ENCODE results near the gene BICRAL.
A peak's percentile ranks its signal among the peaks of the same experiment; 100 is the strongest.

Gene BICRAL, protein sequence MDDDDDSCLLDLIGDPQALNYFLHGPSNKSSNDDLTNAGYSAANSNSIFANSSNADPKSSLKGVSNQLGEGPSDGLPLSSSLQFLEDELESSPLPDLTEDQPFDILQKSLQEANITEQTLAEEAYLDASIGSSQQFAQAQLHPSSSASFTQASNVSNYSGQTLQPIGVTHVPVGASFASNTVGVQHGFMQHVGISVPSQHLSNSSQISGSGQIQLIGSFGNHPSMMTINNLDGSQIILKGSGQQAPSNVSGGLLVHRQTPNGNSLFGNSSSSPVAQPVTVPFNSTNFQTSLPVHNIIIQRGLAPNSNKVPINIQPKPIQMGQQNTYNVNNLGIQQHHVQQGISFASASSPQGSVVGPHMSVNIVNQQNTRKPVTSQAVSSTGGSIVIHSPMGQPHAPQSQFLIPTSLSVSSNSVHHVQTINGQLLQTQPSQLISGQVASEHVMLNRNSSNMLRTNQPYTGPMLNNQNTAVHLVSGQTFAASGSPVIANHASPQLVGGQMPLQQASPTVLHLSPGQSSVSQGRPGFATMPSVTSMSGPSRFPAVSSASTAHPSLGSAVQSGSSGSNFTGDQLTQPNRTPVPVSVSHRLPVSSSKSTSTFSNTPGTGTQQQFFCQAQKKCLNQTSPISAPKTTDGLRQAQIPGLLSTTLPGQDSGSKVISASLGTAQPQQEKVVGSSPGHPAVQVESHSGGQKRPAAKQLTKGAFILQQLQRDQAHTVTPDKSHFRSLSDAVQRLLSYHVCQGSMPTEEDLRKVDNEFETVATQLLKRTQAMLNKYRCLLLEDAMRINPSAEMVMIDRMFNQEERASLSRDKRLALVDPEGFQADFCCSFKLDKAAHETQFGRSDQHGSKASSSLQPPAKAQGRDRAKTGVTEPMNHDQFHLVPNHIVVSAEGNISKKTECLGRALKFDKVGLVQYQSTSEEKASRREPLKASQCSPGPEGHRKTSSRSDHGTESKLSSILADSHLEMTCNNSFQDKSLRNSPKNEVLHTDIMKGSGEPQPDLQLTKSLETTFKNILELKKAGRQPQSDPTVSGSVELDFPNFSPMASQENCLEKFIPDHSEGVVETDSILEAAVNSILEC

GRCh38 chr6:42781796-42782688 is at the start of gene BICRAL:
TSS of gene BICRAL (plus strand) at chr6:42782052. CDS start at chr6:42822023, 39,971 bp downstream.
- peak; percentile 75 for DNase-seq (ENCODE audit: low read depth)

GRCh38 chr6:42733867-42734481 is 47.9 kb upstream of the BICRAL start:
- DNase-seq (ENCODE audit: low read depth), result peak; percentile 89

DNA sequence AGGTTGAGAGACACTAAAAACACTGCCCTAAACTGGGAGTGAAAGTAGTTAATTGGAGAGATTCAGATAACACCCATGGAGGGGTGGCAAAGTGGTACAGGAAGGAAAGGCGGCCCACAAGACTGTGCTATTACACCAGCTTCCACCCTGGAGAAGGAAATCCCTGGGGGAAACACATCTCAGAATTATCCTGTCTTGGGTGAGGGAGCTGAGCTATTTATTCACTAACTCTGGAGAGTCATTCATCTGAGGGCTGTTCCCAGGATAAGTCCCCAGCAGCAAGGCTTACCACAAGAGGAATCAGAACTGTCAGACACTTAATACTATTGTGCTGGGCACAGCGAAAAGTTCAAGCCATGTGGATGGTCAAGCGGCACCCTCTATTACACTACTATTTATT is 45.9 kb upstream of the BICRAL start:
- DNase-seq (ENCODE audit: low read depth), result no peak

DNA sequence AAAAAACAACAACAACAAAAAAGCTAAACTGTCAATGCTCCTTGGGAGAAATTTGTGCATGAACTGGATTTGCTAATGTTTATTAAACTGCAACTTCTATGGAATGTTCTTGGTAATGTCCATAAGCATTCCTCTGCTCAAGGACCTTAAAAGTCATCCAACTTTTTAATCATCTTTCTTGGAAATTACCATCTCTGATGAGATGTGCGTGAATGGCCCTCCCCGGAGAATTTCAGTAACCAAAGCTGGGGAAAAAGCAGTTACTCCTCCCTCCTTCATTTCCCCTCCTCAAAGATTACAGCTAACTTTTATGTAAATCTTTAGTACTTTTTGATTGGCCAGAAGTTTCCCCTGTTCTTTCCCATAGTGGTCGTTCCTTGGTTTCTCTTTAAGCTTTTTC is 41.1 kb upstream of the BICRAL start:
- no peak for DNase-seq (ENCODE audit: low read depth)

DNA sequence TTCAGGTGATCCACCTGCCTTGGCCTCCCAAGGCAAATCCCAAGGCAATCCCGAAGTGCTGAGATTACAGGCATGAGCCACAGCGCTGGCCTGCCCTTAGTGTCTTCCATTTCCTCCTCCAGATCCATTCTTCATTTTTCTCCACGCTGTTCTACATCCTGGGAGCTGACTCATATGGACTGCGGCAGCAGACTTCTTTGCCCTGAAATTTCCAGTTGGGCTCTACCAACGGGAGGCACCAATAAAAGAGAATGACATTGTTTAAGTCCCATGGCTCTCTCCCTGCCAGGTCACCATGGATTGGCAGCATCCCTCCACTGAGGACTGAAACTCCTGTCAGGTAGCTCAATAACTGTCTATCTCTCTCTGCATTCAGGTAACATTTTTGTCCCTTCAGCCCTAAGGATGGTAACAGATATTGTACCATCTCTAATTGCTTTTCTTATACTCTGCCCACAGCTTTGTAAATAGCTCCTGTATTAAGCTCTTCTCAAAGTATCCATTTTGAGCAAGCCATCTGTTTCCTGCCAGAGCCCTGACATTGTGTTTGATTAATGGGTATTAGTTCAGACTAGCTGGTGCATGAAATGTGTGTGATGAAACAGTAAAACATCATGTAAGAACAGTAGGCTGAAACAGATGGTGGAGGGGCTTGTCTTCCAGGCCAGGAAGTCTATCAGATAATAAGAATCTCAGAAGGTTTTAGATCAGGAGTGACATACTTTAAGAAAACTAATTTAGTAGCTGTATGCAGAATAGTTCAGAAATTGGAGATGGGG is 39.5 kb upstream of the BICRAL start:
- DNase-seq (ENCODE audit: low read depth), result peak; percentile 90

- DNase-seq (ENCODE audit: low read depth), result no peak
These were observed 37.4 kb upstream of the BICRAL start for GRCh38 chr6:42744351-42744893.

GRCh38 chr6:42745083-42745639 is 36.7 kb upstream of the BICRAL start:
- no peak for DNase-seq (ENCODE audit: low read depth)

- peak; percentile 99 for DNase-seq (ENCODE audit: low read depth)
These were observed 36.0 kb upstream of the BICRAL start, which contains the start of gene TBCC for GRCh38 chr6:42745640-42746462. TSS of gene TBCC (minus strand) at chr6:42746103. CDS start at chr6:42746073, 30 bp downstream.

GRCh38 chr6:42746463-42747391 is 35.1 kb upstream of the BICRAL start:
- DNase-seq (ENCODE audit: low read depth), result peak; percentile 75

- no peak for DNase-seq (ENCODE audit: low read depth)
These were observed 33.5 kb upstream of the BICRAL start for GRCh38 chr6:42748203-42748898.

GRCh38 chr6:42751055-42751454 is 30.8 kb upstream of the BICRAL start:
- DNase-seq (ENCODE audit: low read depth), result no peak

DNA sequence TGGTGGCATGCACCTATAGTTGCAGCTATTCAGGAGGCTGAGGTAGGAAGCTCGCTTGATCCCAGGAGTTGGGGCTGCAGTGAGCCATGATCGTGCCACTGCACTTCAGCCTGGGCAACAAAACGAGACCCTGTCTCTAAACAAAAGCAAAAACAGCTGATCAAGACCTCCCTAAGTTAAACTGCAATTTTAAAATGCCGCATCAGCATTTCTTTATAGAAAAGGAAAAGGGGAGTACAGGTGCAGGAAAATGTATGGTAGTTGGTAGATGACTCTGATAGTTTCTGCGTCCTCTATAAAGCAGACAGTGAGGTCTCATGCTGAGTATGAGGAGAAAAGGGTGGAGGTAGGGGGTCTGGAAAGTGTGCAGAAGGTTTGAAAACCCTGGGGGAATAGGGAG is 27.1 kb upstream of the BICRAL start:
- DNase-seq (ENCODE audit: low read depth), result no peak

DNA sequence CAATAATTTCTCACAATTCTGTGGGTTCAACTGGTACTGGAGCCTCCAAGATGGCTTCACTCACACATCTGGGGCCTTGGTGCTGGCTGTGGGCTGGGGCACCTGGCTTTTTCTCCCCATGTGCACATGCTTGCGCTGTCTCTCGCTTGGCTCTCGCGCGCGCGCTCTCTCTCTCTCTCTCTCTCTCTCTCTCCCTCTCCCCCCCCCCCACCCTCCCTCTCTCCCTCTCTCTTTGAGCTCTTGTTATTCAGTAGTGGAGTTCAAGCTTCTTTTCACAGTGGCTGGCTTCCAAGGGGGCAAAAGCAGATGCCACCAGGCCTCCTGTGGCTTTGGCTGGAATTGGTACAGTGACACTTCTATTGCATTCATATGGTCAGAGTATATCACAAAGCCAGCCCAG is 25.1 kb upstream of the BICRAL start:
- no peak for DNase-seq (ENCODE audit: low read depth)

DNA sequence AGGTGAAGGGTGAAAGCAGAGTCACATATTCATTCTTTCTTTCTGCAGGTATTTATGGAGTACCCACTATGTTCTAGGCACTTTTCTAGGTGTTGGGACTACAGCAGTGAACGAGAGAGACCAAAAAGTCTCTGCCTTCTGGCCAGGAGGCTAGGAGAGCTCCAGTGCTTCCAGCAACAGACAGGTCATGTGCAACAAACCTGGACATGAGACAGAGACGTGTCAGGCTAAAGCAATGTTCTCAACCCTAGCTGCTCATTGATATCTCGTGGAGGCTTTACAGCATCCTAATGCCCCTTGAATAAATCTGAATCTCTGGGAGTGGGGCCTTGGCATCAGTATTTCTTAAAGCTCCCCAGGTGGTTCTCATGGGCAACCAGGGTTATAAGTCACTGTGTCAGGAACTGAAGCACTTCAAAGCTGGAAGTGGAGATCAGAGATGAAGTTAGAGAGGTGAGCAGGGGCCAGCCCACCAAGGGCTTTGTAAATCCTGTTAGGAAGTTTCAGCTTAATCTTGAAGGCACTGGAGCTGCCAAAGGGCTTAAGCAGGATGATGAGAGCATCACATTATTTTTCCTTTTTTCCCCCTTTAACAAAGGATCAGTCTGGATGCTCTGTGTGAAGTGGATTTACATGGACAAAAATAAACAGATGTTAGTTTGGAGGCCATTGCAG is 23.0 kb upstream of the BICRAL start:
- DNase-seq (ENCODE audit: low read depth), result no peak

- DNase-seq (ENCODE audit: low read depth), result no peak
These were observed 20.4 kb upstream of the BICRAL start for GRCh38 chr6:42761287-42762067.
